IMR-90 (cell line): ENCODE measurements around the gene CCR5. TPM values are rescaled to one million over a fixed set of nuclear protein-coding genes. Genes with fewer than 3 reads are reported as not detected.

Experiments
- ATAC-seq: fragments of 200-7000 bp; cut with Tn5 transposase; 2 replicates; pipeline ENCODE4 v1.9.1; 2020; ENCODE audit warnings: low read depth, mild to moderate bottlenecking, moderate library complexity
- BruUV-seq: library from RNA; stranded (reverse); fragments of 400-500 nt; replicated peaks from 2 replicates; lab custom pipeline; 2021; lab: Mats Ljungman, UMichigan
- CTCF ChIA-PET: fragments of 300-600 bp; formaldehyde crosslinking; extraction: SDS; loops from one replicate; lab custom pipeline; 2021; ENCODE audit warnings: antibody characterized with exemption; lab: Yijun Ruan, JAX
- POLR2A ChIA-PET: fragments of 300-600 bp; sonication (Branson Sonifier 250); formaldehyde crosslinking; loops from one replicate; lab custom pipeline; 2022; ENCODE audit warnings: antibody characterized with exemption; ENCODE audit not compliant: unreplicated experiment; lab: Charles Lee
- DNase-seq: peaks from one replicate; pipeline ENCODE4 v3.0.0; 2013
- H2AFZ ChIP-seq: replicated peaks from 2 replicates; pipeline ENCODE3; 2013; ENCODE audit warnings: low read length, mild to moderate bottlenecking; ENCODE audit not compliant: poor library complexity
- H2AK5ac ChIP-seq: 2 replicates; pipeline ENCODE4 v1.6.1; 2013; ENCODE audit warnings: low read depth, low read length, inconsistent platforms
- H2AK9ac ChIP-seq: replicated peaks from 2 replicates; pipeline ENCODE3; 2013; ENCODE audit warnings: mild to moderate bottlenecking, low read depth, low read length, moderate library complexity; ENCODE audit not compliant: poor library complexity
- H2BK120ac ChIP-seq: 2 replicates; pipeline ENCODE4 v1.6.1; 2013; ENCODE audit warnings: low read depth, low read length, inconsistent platforms
- H2BK15ac ChIP-seq: 3 replicates; pipeline ENCODE4 v1.6.1; 2013; ENCODE audit warnings: low read depth, low read length, inconsistent platforms
- H2BK20ac ChIP-seq: 2 replicates; pipeline ENCODE4 v1.6.1; 2013; ENCODE audit warnings: low read depth, mild to moderate bottlenecking, inconsistent platforms, low read length, moderate library complexity
- H2BK5ac ChIP-seq: 2 replicates; pipeline ENCODE4 v1.6.1; 2013; ENCODE audit warnings: mild to moderate bottlenecking, low read depth, low read length, inconsistent platforms; ENCODE audit not compliant: poor library complexity, severe bottlenecking
- H3K14ac ChIP-seq: replicated peaks from 2 replicates; pipeline ENCODE4 v1.6.1; 2013; ENCODE audit warnings: low read depth, low read length, inconsistent platforms
- H3K18ac ChIP-seq: 2 replicates; pipeline ENCODE4 v1.6.1; 2013; ENCODE audit warnings: low read depth, low read length, control low read depth
- H3K23ac ChIP-seq: 2 replicates; pipeline ENCODE4 v1.6.1; 2013; ENCODE audit warnings: low read depth, low read length, inconsistent platforms
- H3K27ac ChIP-seq: 2 replicates; pipeline ENCODE4 v1.5.1; 2013; ENCODE audit warnings: mild to moderate bottlenecking, control low read depth, low read length; ENCODE audit not compliant: insufficient read depth
- H3K27me3 ChIP-seq: 2 replicates; pipeline ENCODE4 v1.6.1; 2013; ENCODE audit warnings: low read length; ENCODE audit not compliant: control insufficient read depth, insufficient read depth
- H3K36me3 ChIP-seq: 2 replicates; pipeline ENCODE4 v1.6.1; 2013; ENCODE audit warnings: low read length, mixed read lengths; ENCODE audit not compliant: control insufficient read depth, insufficient read depth
- H3K4ac ChIP-seq: 2 replicates; pipeline ENCODE4 v1.6.1; 2013; ENCODE audit warnings: low read depth, low read length, inconsistent platforms
- H3K4me1 ChIP-seq: 2 replicates; pipeline ENCODE4 v1.6.1; 2013; ENCODE audit warnings: low read length, mixed read lengths; ENCODE audit not compliant: control insufficient read depth, insufficient read depth
- H3K4me2 ChIP-seq: 2 replicates; pipeline ENCODE4 v1.6.1; 2013; ENCODE audit warnings: low read depth, mild to moderate bottlenecking, control low read depth, low read length, moderate library complexity
- H3K4me3 ChIP-seq: 2 replicates; pipeline ENCODE4 v1.5.1; 2013; ENCODE audit warnings: low read depth, mild to moderate bottlenecking, control low read depth, low read length, moderate library complexity; ENCODE audit not compliant: insufficient read depth
- H3K56ac ChIP-seq: 2 replicates; pipeline ENCODE4 v1.6.1; 2013; ENCODE audit warnings: low read length, inconsistent platforms; ENCODE audit not compliant: insufficient read depth; ENCODE audit errors: extremely low read depth
- H3K79me1 ChIP-seq, 2 experiments: 2 replicates each; pipeline ENCODE4 v1.6.1; 2013; ENCODE audit warnings: low read length in 2 of 2, inconsistent platforms in 1 of 2, low read depth in 1 of 2
- H3K9ac ChIP-seq: 2 replicates; pipeline ENCODE4 v1.6.1; 2013; ENCODE audit warnings: low read depth, low read length, control low read depth
- H3K9me1 ChIP-seq: 2 replicates; pipeline ENCODE4 v1.6.1; 2013; ENCODE audit warnings: low read length, inconsistent platforms; ENCODE audit not compliant: insufficient read depth
- H3K9me3 ChIP-seq: 2 replicates; pipeline ENCODE4 v1.6.1; 2013; ENCODE audit warnings: low read length; ENCODE audit not compliant: control insufficient read depth, insufficient read depth
- H4K20me1 ChIP-seq: 2 replicates; pipeline ENCODE4 v1.6.1; 2013; ENCODE audit warnings: low read length, inconsistent platforms; ENCODE audit not compliant: insufficient read depth
- H4K5ac ChIP-seq: 2 replicates; pipeline ENCODE4 v1.6.1; 2013; ENCODE audit warnings: mild to moderate bottlenecking, low read depth, low read length, control low read depth
- H4K8ac ChIP-seq, 2 experiments: 2 replicates each; pipeline ENCODE4 v1.6.1; 2013; ENCODE audit warnings: low read depth in 2 of 2, low read length in 2 of 2, control low read depth in 1 of 2, inconsistent platforms in 1 of 2
- H4K91ac ChIP-seq: 2 replicates; pipeline ENCODE4 v1.6.1; 2013; ENCODE audit warnings: low read depth, low read length, inconsistent platforms; ENCODE audit not compliant: insufficient read depth
- BHLHE40 ChIP-seq: fragments of 150-350 bp; IDR thresholded peaks from 2 replicates; pipeline ENCODE4 v1.6.1; 2016; ENCODE audit warnings: mild to moderate bottlenecking, low read depth, low read length
- CEBPB ChIP-seq: IDR thresholded peaks from 2 replicates; pipeline ENCODE4 v1.6.1; 2012; ENCODE audit warnings: low read depth, low read length, improper control_type of control experiment
- CHD1 ChIP-seq: IDR thresholded peaks from 2 replicates; pipeline ENCODE4 v1.6.1; 2012; ENCODE audit warnings: low read depth, low read length, improper control_type of control experiment
- CTCF ChIP-seq: conservative IDR thresholded peaks from 2 replicates; pipeline ENCODE4 v1.5.1; 2012; ENCODE audit warnings: mild to moderate bottlenecking, low read depth, low read length, improper control_type of control experiment
- ELK1 ChIP-seq: fragments of 150-350 bp; IDR thresholded peaks from 2 replicates; pipeline ENCODE4 v1.6.1; 2016; ENCODE audit warnings: low read depth, mild to moderate bottlenecking, low read length, moderate library complexity, borderline replicate concordance
- FOS ChIP-seq: fragments of 150-350 bp; IDR thresholded peaks from 2 replicates; pipeline ENCODE4 v1.6.1; 2016; ENCODE audit warnings: low read depth, low read length
- MAFK ChIP-seq: IDR thresholded peaks from 2 replicates; pipeline ENCODE4 v1.6.1; 2012; ENCODE audit warnings: low read depth, low read length, improper control_type of control experiment
- MAZ ChIP-seq: IDR thresholded peaks from 2 replicates; pipeline ENCODE4 v1.6.1; 2012; ENCODE audit warnings: low read depth, mild to moderate bottlenecking, low read length, improper control_type of control experiment, moderate library complexity, borderline replicate concordance
- MXI1 ChIP-seq: IDR thresholded peaks from 2 replicates; pipeline ENCODE4 v1.6.1; 2012; ENCODE audit warnings: low read depth, mild to moderate bottlenecking, low read length, moderate library complexity, borderline replicate concordance
- NFE2L2 ChIP-seq: fragments of 150-350 bp; IDR thresholded peaks from 2 replicates; pipeline ENCODE4 v1.6.1; 2016; ENCODE audit warnings: low read depth, mild to moderate bottlenecking, low read length
- POLR2A ChIP-seq: IDR thresholded peaks from 2 replicates; pipeline ENCODE4 v1.6.1; 2012; ENCODE audit warnings: mild to moderate bottlenecking, low read depth, low read length
- RAD21 ChIP-seq: IDR thresholded peaks from 2 replicates; pipeline ENCODE4 v1.6.1; 2012; ENCODE audit warnings: low read length, improper control_type of control experiment
- RCOR1 ChIP-seq: IDR thresholded peaks from 2 replicates; pipeline ENCODE4 v1.6.1; 2012; ENCODE audit warnings: mild to moderate bottlenecking, low read length, improper control_type of control experiment; ENCODE audit not compliant: insufficient replicate concordance
- RFX5 ChIP-seq: IDR thresholded peaks from 2 replicates; pipeline ENCODE4 v1.8.0; 2012; ENCODE audit warnings: low read depth, mild to moderate bottlenecking, low read length, moderate library complexity
- SMC3 ChIP-seq: fragments of 150-350 bp; IDR thresholded peaks from 2 replicates; pipeline ENCODE4 v1.6.1; 2016; ENCODE audit warnings: low read depth, mild to moderate bottlenecking, antibody characterized with exemption, low read length, moderate library complexity
- USF2 ChIP-seq: fragments of 150-350 bp; IDR thresholded peaks from 2 replicates; pipeline ENCODE4 v1.6.1; 2017; ENCODE audit warnings: mild to moderate bottlenecking, antibody characterized with exemption, low read length, low read depth
- WGBS, 2 experiments: methylation state at CpG; one replicate each; pipeline versions ENCODE4 v1.1.5 to v1.1.7; 2013; ENCODE audit warnings: missing lambda C conversion rate in 2 of 2; ENCODE audit not compliant: insufficient read length in 1 of 2; ENCODE audit errors: extremely low coverage in 2 of 2; 5-methylcytosine and 5-hydroxymethylcytosine counted together
- dilution Hi-C: fragments of 300-500 bp; cut with HindIII; formaldehyde crosslinking; loops from one replicate; pipeline ENCODE4 v1.14.3; 2018; ENCODE audit warnings: low sequenced_read_pairs; ENCODE audit not compliant: unreplicated experiment
- in situ Hi-C: fragments of 300-500 bp; cut with MboI; formaldehyde crosslinking; loops from 3 replicates; pipeline ENCODE4 v1.14.3; 2019; ENCODE audit warnings: low sequenced_read_pairs, inconsistent platforms, mixed read lengths
- intact Hi-C: fragments of 100-400 bp; cut with micrococcal nuclease; formaldehyde crosslinking; loops from 2 replicates; pipeline ENCODE4 v1.10.0; 2022
- polyA plus RNA-seq, 3 experiments: library from polyadenylated mRNA; depleted of rRNA; stranded (reverse); fragments of >200 nt; gene quantifications; 2 replicates each; pipeline ENCODE4 v1.2.3, GENCODE V29; 2012; ENCODE audit warnings: low replicate concordance in 1 of 3
- total RNA-seq: library from RNA; depleted of rRNA; stranded (reverse); fragments of >200 nt; gene quantifications from 2 replicates; pipeline ENCODE4 v1.2.3, GENCODE V29; 2012

CCR5 gene
- total and polyA plus RNA-seq, 2 of the 4 experiments (the other 2 are of a cell fraction), result not detected

GRCh38 chr3:46413951-46414350, 43.2 kb downstream of the CCR5 start:
- no peak overlapping the region for H2AK5ac ChIP-seq
- no peak overlapping the region for H3K23ac ChIP-seq
- H3K4me2 ChIP-seq, result no peak overlapping the region
- no peak overlapping the region for H2BK15ac ChIP-seq
- no peak for TF ChIP-seq MXI1
- TF ChIP-seq BHLHE40, result no peak
- no peak for TF ChIP-seq MAZ
- no peak for TF ChIP-seq SMC3
- TF ChIP-seq POLR2A, result no peak
- no peak for TF ChIP-seq RCOR1
- no peak for TF ChIP-seq CTCF
- no peak for TF ChIP-seq RAD21
- TF ChIP-seq CEBPB, result no peak
- TF ChIP-seq ELK1, result no peak
- TF ChIP-seq FOS, result no peak
- no peak for TF ChIP-seq NFE2L2
- TF ChIP-seq MAFK, result no peak
- TF ChIP-seq RFX5, result no peak
- TF ChIP-seq USF2, result no peak
- TF ChIP-seq CHD1, result no peak
- dilution Hi-C loops (no loop called here), in situ Hi-C loops (no loop called here), intact Hi-C loops (no loop called here)
- no peak overlapping the region for H3K4me3 ChIP-seq
- BruUV-seq, result no TSS peak
- ATAC-seq, result no peak
- H3K4ac ChIP-seq, result no peak overlapping the region
- no peak overlapping the region for H2AFZ ChIP-seq
- H3K14ac ChIP-seq, result no peak overlapping the region
- ChIA-PET CTCF (no interaction called here), POLR2A (no interaction called here)
- no peaks in the 10 kb centered on the region for H3K79me1 ChIP-seq
- no peak overlapping the region for H2BK20ac ChIP-seq
- H3K56ac ChIP-seq, result no peak overlapping the region
- peaks cover 2% of the 10 kb centered on the region for H3K4me1 ChIP-seq
- H2BK5ac ChIP-seq, result no peak overlapping the region
- H3K9me3 ChIP-seq, result no peaks in the 10 kb centered on the region
- no peak overlapping the region for H3K9ac ChIP-seq
- H2AK9ac ChIP-seq, result no peak overlapping the region
- peaks cover 4% of the 10 kb centered on the region; the same call in 1 of the 2 replicates for H3K27me3 ChIP-seq
- no peaks in the 10 kb centered on the region for H3K9me1 ChIP-seq
- no peak overlapping the region for H4K8ac ChIP-seq
- no peak for DNase-seq
- no peaks in the 10 kb centered on the region for H4K20me1 ChIP-seq
- H2BK120ac ChIP-seq, result no peak overlapping the region
- no peak overlapping the region for H3K18ac ChIP-seq
- no peak overlapping the region for H4K91ac ChIP-seq
- H3K36me3 ChIP-seq, result no peaks in the 10 kb centered on the region
- H3K27ac ChIP-seq, result no peak overlapping the region
- no peak overlapping the region for H4K5ac ChIP-seq
- WGBS, 2 experiments, result 100% methylated on average over 1 of the region's 5 CpGs; no CpG with 5 or more reads in 1 of the 2 experiments
